ENCODE measurements around the gene MCTP1.

DNA sequence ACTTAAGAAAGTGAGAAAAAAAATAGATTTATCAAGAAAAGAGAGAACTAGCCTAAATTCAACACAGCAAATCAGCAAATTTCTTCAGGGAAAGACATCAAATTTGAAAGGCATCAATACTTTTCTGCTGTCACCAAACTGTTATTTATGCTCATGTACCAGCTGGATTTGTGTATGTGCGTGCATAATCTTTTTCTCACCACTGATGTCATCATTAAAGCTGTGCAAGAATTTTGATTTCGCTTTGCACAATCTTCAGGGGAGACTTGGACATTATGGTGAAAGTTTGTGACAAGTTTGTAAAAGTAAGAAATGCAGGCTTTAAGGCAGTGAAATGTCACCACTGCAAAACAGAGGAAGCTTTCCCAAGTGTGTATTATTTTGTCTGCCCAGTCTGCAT lies 451.0 kb downstream of the MCTP1 start:
- TF ChIP-seq, protein P1, sequence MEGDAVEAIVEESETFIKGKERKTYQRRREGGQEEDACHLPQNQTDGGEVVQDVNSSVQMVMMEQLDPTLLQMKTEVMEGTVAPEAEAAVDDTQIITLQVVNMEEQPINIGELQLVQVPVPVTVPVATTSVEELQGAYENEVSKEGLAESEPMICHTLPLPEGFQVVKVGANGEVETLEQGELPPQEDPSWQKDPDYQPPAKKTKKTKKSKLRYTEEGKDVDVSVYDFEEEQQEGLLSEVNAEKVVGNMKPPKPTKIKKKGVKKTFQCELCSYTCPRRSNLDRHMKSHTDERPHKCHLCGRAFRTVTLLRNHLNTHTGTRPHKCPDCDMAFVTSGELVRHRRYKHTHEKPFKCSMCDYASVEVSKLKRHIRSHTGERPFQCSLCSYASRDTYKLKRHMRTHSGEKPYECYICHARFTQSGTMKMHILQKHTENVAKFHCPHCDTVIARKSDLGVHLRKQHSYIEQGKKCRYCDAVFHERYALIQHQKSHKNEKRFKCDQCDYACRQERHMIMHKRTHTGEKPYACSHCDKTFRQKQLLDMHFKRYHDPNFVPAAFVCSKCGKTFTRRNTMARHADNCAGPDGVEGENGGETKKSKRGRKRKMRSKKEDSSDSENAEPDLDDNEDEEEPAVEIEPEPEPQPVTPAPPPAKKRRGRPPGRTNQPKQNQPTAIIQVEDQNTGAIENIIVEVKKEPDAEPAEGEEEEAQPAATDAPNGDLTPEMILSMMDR (IDR thresholded peaks at IDR 0.05), result no peak
- no peak for TF ChIP-seq EP300 (IDR thresholded peaks at IDR 0.05)
- no peak for TF ChIP-seq POLR2A (IDR thresholded peaks at IDR 0.05)

Measured in tibial nerve (tissue), 4 donors.